Ectodermal cell (in vitro differentiated cells): ENCODE measurements around the gene MTURN.

ENCODE experiments used
- H3K27ac ChIP-seq: 2 replicates; pipeline ENCODE4 v1.7.0; 2013; ENCODE audit warnings: mild to moderate bottlenecking, low read depth, low read length; ENCODE audit not compliant: insufficient read depth, poor library complexity, severe bottlenecking
- H3K27me3 ChIP-seq: 2 replicates; pipeline ENCODE4 v1.7.0; 2013; ENCODE audit warnings: mild to moderate bottlenecking, low read length; ENCODE audit not compliant: insufficient read depth, control insufficient read depth, poor library complexity, severe bottlenecking
- H3K36me3 ChIP-seq: one replicate; pipeline ENCODE4 v1.7.0; 2013; ENCODE audit warnings: low read length; ENCODE audit not compliant: control insufficient read depth, insufficient read depth
- H3K4me1 ChIP-seq: one replicate; pipeline ENCODE4 v1.7.0; 2013; ENCODE audit warnings: low read length; ENCODE audit not compliant: control insufficient read depth, insufficient read depth
- H3K4me3 ChIP-seq: 2 replicates; pipeline ENCODE4 v1.7.0; 2013; ENCODE audit warnings: low read depth, low read length, control low read depth; ENCODE audit not compliant: insufficient read depth
- H3K9me3 ChIP-seq: 2 replicates; pipeline ENCODE4 v1.7.0; 2013; ENCODE audit warnings: mild to moderate bottlenecking, low read length, moderate library complexity; ENCODE audit not compliant: control insufficient read depth
- WGBS, 2 experiments: methylation state at CpG; one replicate each; pipeline ENCODE4 v1.1.7; 2013; ENCODE audit warnings: missing lambda C conversion rate in 2 of 2; 5-methylcytosine and 5-hydroxymethylcytosine counted together

Gene MTURN

DNA sequence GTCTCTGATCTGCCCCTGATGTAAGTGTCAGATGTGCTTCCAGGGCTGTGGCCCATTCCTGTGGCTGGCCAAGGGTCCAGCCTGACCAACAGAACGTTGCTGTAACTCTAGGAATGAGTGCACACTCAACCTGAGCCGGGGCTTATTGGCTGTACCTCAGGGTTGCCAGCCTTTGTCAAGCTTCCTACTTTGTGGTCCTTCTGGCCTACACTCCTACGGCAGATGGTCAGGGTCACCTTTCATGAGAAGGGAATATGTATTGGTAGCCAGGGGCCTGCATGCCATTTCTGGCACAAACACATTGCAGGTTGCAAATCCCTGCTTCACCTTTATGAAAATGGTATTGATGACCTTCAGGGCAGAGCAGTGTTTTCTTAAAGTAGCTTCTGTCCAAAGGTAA is 64.5 kb downstream of the MTURN start:
- Histone ChIP-seq H3K4me3 (no peak overlapping the region), H3K36me3 (peaks cover 5% of the 10 kb centered on the region), H3K27ac (no peak overlapping the region), H3K9me3 (no peaks in the 10 kb centered on the region), H3K4me1 (no peaks in the 10 kb centered on the region), H3K27me3 (no peaks in the 10 kb centered on the region)
- WGBS, 2 experiments, result 93 to 95% methylated on average over 3 of the region's 3 CpGs

GRCh38 chr7:30200591-30200990 is 65.8 kb downstream of the MTURN start:
- Histone ChIP-seq H3K4me1 (no peaks in the 10 kb centered on the region), H3K4me3 (no peak overlapping the region), H3K36me3 (no peaks in the 10 kb centered on the region), H3K9me3 (no peaks in the 10 kb centered on the region), H3K27ac (no peak overlapping the region), H3K27me3 (no peaks in the 10 kb centered on the region)
- WGBS, 2 experiments, result 92 to 100% methylated on average over 2 of the region's 2 CpGs

DNA sequence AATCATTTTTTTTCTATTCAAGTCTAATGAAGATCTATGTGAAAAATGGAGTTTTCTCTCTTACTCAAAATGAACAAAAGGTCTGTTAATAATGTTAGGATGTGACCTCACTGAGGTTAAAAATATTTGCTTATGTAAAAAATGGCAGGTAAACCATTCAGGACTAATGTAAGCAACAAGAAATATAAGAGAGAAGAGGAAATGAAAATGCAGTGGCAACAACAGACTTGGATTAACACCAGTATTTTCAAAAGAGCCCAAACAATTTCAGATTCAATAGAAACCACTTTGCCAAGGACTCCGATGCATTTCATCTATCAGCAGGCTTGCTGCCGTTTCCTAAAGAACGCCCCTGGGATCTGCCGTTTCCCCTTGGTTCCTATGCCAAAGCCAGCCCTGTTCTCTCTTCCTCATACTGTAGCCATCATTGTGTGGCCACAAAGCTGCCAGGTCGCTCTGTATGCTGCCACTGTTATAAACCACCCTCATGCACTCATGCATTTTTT is 66.4 kb downstream of the MTURN start:
- Histone ChIP-seq H3K4me1 (no peaks in the 10 kb centered on the region), H3K27ac (no peak overlapping the region), H3K36me3 (no peaks in the 10 kb centered on the region), H3K4me3 (no peak overlapping the region), H3K9me3 (no peaks in the 10 kb centered on the region), H3K27me3 (no peaks in the 10 kb centered on the region)
- WGBS, 2 experiments, result 91 to 92% methylated on average over 5 of the region's 5 CpGs

GRCh38 chr7:30201921-30202320 is 67.1 kb downstream of the MTURN start:
- Histone ChIP-seq H3K27ac (no peak overlapping the region), H3K27me3 (no peaks in the 10 kb centered on the region), H3K9me3 (no peaks in the 10 kb centered on the region), H3K4me1 (no peaks in the 10 kb centered on the region), H3K4me3 (no peak overlapping the region), H3K36me3 (no peaks in the 10 kb centered on the region)
- 94 to 97% methylated on average over 2 of the region's 2 CpGs for WGBS, 2 experiments

- 70% methylated on average over 3 of the region's 3 CpGs; no CpG with 5 or more reads in 1 of the 2 experiments for WGBS, 2 experiments
- Histone ChIP-seq H3K36me3 (no peaks in the 10 kb centered on the region), H3K9me3 (no peaks in the 10 kb centered on the region)
These were observed 67.9 kb downstream of the MTURN start for GRCh38 chr7:30202671-30203070.

GRCh38 chr7:30206491-30206890 is 71.7 kb downstream of the MTURN start:
- H3K4me1 ChIP-seq, result no peaks in the 10 kb centered on the region
- no peaks in the 10 kb centered on the region for H3K27me3 ChIP-seq
- H3K9me3 ChIP-seq, result no peaks in the 10 kb centered on the region
- no peak overlapping the region for H3K27ac ChIP-seq
- no peak overlapping the region for H3K4me3 ChIP-seq
- no peaks in the 10 kb centered on the region for H3K36me3 ChIP-seq
- WGBS, 2 experiments, result 78% methylated on average over 3 to 4 of the region's 4 CpGs

More at GRCh38 chr7:30202671-30203070, 67.9 kb downstream of the MTURN start:
- H3K4me1 ChIP-seq, result no peaks in the 10 kb centered on the region
- no peak overlapping the region for H3K4me3 ChIP-seq
- no peaks in the 10 kb centered on the region for H3K27me3 ChIP-seq
- no peak overlapping the region for H3K27ac ChIP-seq

DNA sequence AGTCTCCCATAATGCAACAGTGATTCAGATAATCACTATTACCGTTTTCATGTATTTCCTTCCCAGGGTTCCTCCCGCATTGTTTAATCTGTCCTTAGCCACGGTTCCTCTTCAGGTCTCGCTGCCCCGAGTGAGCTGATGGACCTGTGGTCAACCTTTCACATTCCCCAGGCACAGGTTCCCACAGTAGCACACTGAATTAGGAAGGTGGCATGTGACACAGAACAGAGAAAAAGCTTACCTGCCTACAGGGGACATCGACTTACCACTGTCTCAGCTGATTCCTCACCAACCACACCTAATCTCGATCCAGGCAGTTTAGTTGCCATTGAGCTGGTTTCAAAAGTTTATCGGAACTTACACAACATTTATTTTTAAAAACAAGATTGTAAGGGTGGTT is 72.2 kb downstream of the MTURN start:
- Histone ChIP-seq H3K4me1 (no peaks in the 10 kb centered on the region), H3K9me3 (no peaks in the 10 kb centered on the region), H3K27me3 (no peaks in the 10 kb centered on the region), H3K36me3 (no peaks in the 10 kb centered on the region), H3K27ac (peak overlapping the region; percentile 22), H3K4me3 (no peak overlapping the region)
- WGBS, 2 experiments, result 85% methylated on average over 7 to 8 of the region's 8 CpGs

DNA sequence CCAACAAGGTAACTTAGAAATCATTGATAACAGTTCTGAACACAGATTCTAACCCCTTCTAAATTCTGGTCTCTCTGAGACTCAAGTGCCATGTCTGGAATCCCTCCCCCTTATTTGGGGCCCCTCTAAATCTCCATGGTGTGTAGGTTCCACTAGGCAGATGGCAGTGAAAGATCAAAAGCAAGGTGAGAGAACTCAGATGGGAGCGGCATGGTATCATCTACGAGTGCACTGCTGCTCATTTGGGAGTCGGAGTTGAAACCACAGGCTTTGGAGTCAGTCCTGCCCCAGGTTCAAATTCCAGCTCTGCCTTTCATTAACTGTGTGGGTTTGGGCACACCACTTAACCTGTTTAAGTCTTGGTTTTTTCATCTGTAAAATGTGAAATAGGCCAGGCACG is 72.6 kb downstream of the MTURN start:
- H3K27me3 ChIP-seq, result no peaks in the 10 kb centered on the region
- no peaks in the 10 kb centered on the region for H3K9me3 ChIP-seq
- H3K27ac ChIP-seq, result no peak overlapping the region
- WGBS, 2 experiments, result 95% methylated on average over 4 of the region's 4 CpGs
- H3K36me3 ChIP-seq, result no peaks in the 10 kb centered on the region
- H3K4me1 ChIP-seq, result no peaks in the 10 kb centered on the region
- no peak overlapping the region for H3K4me3 ChIP-seq

GRCh38 chr7:30209951-30210350 is 75.2 kb downstream of the MTURN start:
- H3K36me3 ChIP-seq, result no peaks in the 10 kb centered on the region
- H3K4me3 ChIP-seq, result no peak overlapping the region
- no peaks in the 10 kb centered on the region for H3K27me3 ChIP-seq
- 90 to 92% methylated on average over 5 of the region's 5 CpGs for WGBS, 2 experiments
- H3K9me3 ChIP-seq, result no peaks in the 10 kb centered on the region
- no peak overlapping the region for H3K27ac ChIP-seq
- H3K4me1 ChIP-seq, result no peaks in the 10 kb centered on the region
